Measurements from ENCODE around the gene NAIF1. TPM values are rescaled to one million over a fixed set of nuclear protein-coding genes. Genes with fewer than 3 reads are reported as not detected.
A peak's percentile ranks its signal among the peaks of the same experiment; 100 is the strongest.
"Not testable (repeated sequence)": the region's sequence is repeated elsewhere in the genome, so short reads cannot be mapped to it uniquely, and the experiment has no call there.

Gene NAIF1
- 12.4 and 30.0 TPM in 2 replicates for total RNA-seq (2014; rRNA removed; shearing (Covaris generic))

- peak; percentile 97 to 98 for DNase-seq (ENCODE audit: low read depth in 1 of 2, low spot score in 2 of 2)
- no peaks in the 10 kb centered on the region for H3K27me3 ChIP-seq (replicated peaks)
- H3K4me1 ChIP-seq (replicated peaks) = peaks cover 30% of the 10 kb centered on the region
- H3K9me3 ChIP-seq (replicated peaks) = no peaks in the 10 kb centered on the region
- H3K4me3 ChIP-seq = peak within 1 kb of the TSS; percentile 92
- H3K36me3 ChIP-seq = peaks cover 16% of the 10 kb centered on the region
- H3K27ac ChIP-seq = peak within 1 kb of the TSS; percentile 98
Observed at GRCh38 chr9:128066713-128067644, at the start of gene NAIF1. Gene NAIF1, minus strand, starts transcription at chr9:128067320. Its CDS starts 219 bp downstream, at chr9:128067101.

- Histone ChIP-seq H3K36me3 (no peaks in the 10 kb centered on the region), H3K9me3 (replicated peaks) (no peaks in the 10 kb centered on the region), H3K4me1 (replicated peaks) (no peaks in the 10 kb centered on the region), H3K27me3 (replicated peaks) (no peaks in the 10 kb centered on the region), H3K4me3 (no peak overlapping the region), H3K27ac (no peak overlapping the region)
- DNase-seq (ENCODE audit: low read depth in 1 of 2, low spot score in 2 of 2) = no peak
Observed at GRCh38 chr9:128116104-128117083, 49.3 kb upstream of the NAIF1 start.

- no peak overlapping the region for H3K27ac ChIP-seq
- no peaks in the 10 kb centered on the region for H3K27me3 ChIP-seq (replicated peaks)
- H3K4me3 ChIP-seq = no peak overlapping the region
- H3K4me1 ChIP-seq (replicated peaks) = no peaks in the 10 kb centered on the region
- no peaks in the 10 kb centered on the region for H3K9me3 ChIP-seq (replicated peaks)
- no peak for DNase-seq (ENCODE audit: low read depth in 1 of 2, low spot score in 2 of 2)
- no peaks in the 10 kb centered on the region for H3K36me3 ChIP-seq
Observed at GRCh38 chr9:128115187-128116103, 48.3 kb upstream of the NAIF1 start.

GRCh38 chr9:128114326-128115186 lies 47.4 kb upstream of the NAIF1 start:
- no peaks in the 10 kb centered on the region for H3K4me1 ChIP-seq (replicated peaks)
- H3K9me3 ChIP-seq (replicated peaks) = no peaks in the 10 kb centered on the region
- H3K27me3 ChIP-seq (replicated peaks) = no peaks in the 10 kb centered on the region
- DNase-seq (ENCODE audit: low read depth in 1 of 2, low spot score in 2 of 2) = no peak
- no peak overlapping the region for H3K27ac ChIP-seq
- H3K4me3 ChIP-seq = no peak overlapping the region
- H3K36me3 ChIP-seq = peaks cover 2% of the 10 kb centered on the region; the same call in 1 of the 2 replicates

- no peak overlapping the region for H3K27ac ChIP-seq
- peaks cover 6% of the 10 kb centered on the region; the same call in 1 of the 2 replicates for H3K36me3 ChIP-seq
- H3K4me3 ChIP-seq = no peak overlapping the region
- no peaks in the 10 kb centered on the region for H3K27me3 ChIP-seq (replicated peaks)
- no peaks in the 10 kb centered on the region for H3K9me3 ChIP-seq (replicated peaks)
- H3K4me1 ChIP-seq (replicated peaks) = no peaks in the 10 kb centered on the region
- DNase-seq (ENCODE audit: low read depth in 1 of 2, low spot score in 2 of 2) = no peak
Observed at GRCh38 chr9:128113526-128114325, 46.6 kb upstream of the NAIF1 start.

GRCh38 chr9:128111726-128112125 lies 44.6 kb upstream of the NAIF1 start:
- H3K27me3 ChIP-seq (replicated peaks); H3K27ac ChIP-seq; DNase-seq (ENCODE audit: low read depth in 1 of 2, low spot score in 2 of 2); H3K4me3 ChIP-seq; H3K9me3 ChIP-seq (replicated peaks); H3K4me1 ChIP-seq (replicated peaks): not testable (repeated sequence)
- peaks cover 26% of the 10 kb centered on the region for H3K36me3 ChIP-seq

- H3K27ac ChIP-seq = no peak overlapping the region
- H3K36me3 ChIP-seq = peaks cover 46% of the 10 kb centered on the region
- no peak for DNase-seq (ENCODE audit: low read depth in 1 of 2, low spot score in 2 of 2)
- no peaks in the 10 kb centered on the region for H3K4me1 ChIP-seq (replicated peaks)
- H3K9me3 ChIP-seq (replicated peaks) = no peaks in the 10 kb centered on the region
- no peaks in the 10 kb centered on the region for H3K27me3 ChIP-seq (replicated peaks)
- H3K4me3 ChIP-seq = no peak overlapping the region
Observed at GRCh38 chr9:128109050-128109709, 42.1 kb upstream of the NAIF1 start.

- peaks cover 54% of the 10 kb centered on the region for H3K36me3 ChIP-seq
- no peak overlapping the region for H3K27ac ChIP-seq
- no peak for DNase-seq (ENCODE audit: low read depth in 1 of 2, low spot score in 2 of 2)
- H3K27me3 ChIP-seq (replicated peaks) = no peaks in the 10 kb centered on the region
- H3K4me1 ChIP-seq (replicated peaks) = no peaks in the 10 kb centered on the region
- H3K4me3 ChIP-seq = no peak overlapping the region
- no peaks in the 10 kb centered on the region for H3K9me3 ChIP-seq (replicated peaks)
Observed at GRCh38 chr9:128108269-128109049, 41.3 kb upstream of the NAIF1 start.

- Histone ChIP-seq H3K27me3 (replicated peaks) (no peaks in the 10 kb centered on the region), H3K27ac (no peak overlapping the region)
- DNase-seq (ENCODE audit: low read depth in 1 of 2, low spot score in 2 of 2) = no peak
Observed at GRCh38 chr9:128107468-128108268, 40.5 kb upstream of the NAIF1 start.

GRCh38 chr9:128106940-128107467 lies 39.9 kb upstream of the NAIF1 start:
- Histone ChIP-seq H3K4me3 (no peak overlapping the region), H3K9me3 (replicated peaks) (no peaks in the 10 kb centered on the region), H3K27ac (no peak overlapping the region), H3K27me3 (replicated peaks) (no peaks in the 10 kb centered on the region), H3K4me1 (replicated peaks) (no peaks in the 10 kb centered on the region), H3K36me3 (peaks cover 68% of the 10 kb centered on the region)
- no peak for DNase-seq (ENCODE audit: low read depth in 1 of 2, low spot score in 2 of 2)

More at GRCh38 chr9:128107468-128108268, 40.5 kb upstream of the NAIF1 start:
- Histone ChIP-seq H3K4me1 (replicated peaks) (no peaks in the 10 kb centered on the region), H3K9me3 (replicated peaks) (no peaks in the 10 kb centered on the region), H3K4me3 (no peak overlapping the region), H3K36me3 (peaks cover 62% of the 10 kb centered on the region)
